Measurements from ENCODE around the gene ERICH4.
"Not testable (repeated sequence)": the region's sequence is repeated elsewhere in the genome, so short reads cannot be mapped to it uniquely, and the experiment has no call there.

Gene ERICH4

DNA sequence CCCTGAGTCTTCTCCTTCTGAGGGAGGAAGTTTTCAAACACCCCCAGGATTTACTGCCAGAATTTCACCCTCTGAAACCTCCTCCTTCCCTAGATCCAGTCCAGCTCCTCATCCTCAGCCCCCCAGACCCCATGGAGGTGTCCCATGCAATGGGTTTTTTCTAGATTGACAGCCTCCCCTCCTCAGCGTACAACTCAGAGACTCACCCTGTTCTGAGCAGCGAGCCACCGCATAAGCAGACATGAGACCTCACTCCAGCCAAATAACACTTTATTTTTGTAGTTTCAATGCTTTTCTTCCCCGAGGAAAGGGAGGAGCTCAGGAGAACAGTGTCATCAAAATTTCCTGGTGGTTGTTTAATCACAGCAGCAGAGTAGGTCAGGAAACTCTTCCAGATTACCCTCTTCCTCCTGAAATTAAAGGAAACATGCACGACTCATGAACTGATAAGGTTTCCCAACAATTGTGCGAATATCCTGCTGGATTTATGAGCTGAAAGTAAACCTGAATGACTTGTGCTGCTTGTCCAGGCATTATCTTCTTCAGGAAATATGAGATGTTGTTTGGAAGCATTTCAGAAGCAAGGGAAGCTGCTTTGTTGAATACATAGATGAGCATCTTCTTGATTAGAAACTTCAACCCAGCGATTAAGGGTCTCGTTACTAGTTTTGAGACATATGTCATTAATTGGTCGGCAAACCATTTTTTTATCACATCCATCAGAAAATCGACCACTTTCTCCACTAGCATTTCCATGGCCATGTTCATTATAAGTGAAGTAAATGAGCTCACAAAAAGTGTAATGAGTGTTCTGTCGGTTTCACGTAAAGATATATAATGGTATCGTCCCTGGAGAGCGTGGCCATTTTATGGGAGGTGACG is 36.2 kb downstream of the ERICH4 start:
- DNase-seq (ENCODE audit: low spot score), result no peak

- no peak for DNase-seq (ENCODE audit: low spot score)
These were observed 36.8 kb downstream of the ERICH4 start for GRCh38 chr19:41479757-41480191.

- DNase-seq (ENCODE audit: low spot score), result no peak
These were observed 37.4 kb downstream of the ERICH4 start for GRCh38 chr19:41480336-41480735.

GRCh38 chr19:41484822-41485221 is 41.9 kb downstream of the ERICH4 start:
- no peak for DNase-seq (ENCODE audit: low spot score)

DNA sequence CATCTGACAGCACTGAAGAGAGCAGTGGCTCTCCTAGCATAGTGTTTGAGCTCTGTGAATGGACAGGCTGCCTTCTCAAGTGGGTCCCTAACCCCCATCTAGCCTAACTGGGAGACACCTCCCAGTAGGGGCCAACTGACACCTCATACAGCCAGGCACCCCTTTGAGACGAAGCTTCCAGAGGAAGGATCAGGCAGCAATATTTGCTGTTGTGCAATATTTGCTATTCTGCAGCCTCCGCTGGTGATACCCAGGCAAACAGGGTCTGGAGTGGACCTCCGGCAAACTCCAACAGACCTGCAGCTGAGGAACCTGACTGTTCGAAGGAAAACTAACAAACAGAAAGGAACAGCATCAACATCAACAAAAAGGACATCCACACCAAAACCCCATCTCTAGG is 44.0 kb downstream of the ERICH4 start:
- DNase-seq (ENCODE audit: low spot score), result not testable (repeated sequence)

DNA sequence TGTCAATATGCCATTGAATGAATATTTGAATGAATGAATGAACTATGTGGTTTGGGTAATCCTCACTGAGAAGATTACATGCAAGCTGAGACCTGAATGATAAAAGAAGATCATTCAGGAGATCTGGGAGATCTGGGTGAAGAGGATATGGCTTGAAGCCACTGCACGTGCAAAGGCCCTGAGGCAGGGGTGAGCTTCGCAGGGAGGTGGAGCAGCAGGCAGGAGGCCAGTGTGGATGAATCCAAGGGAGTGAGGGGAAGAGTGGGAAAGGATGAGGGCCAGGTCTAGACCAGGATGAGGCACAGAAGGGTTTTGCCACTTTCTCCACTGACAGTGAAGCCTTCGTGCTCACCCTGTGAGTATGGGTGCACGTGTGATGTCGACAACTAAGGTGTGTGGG is 49.9 kb downstream of the ERICH4 start:
- DNase-seq (ENCODE audit: low spot score), result no peak

All from putamen (tissue), 1 donor.